Measurements from ENCODE around the gene PLXNC1. TPM values are rescaled to one million over a fixed set of nuclear protein-coding genes. Genes with fewer than 3 reads are reported as not detected.

Gene PLXNC1
- total RNA-seq, 2 experiments from 2014 or later = 40.6 to 44.3 TPM

- peaks cover 23% of the 10 kb centered on the region for H3K27me3 Mint-ChIP-seq
- DNase-seq (no peak), ATAC-seq (ENCODE audit: low read depth) (no peak)
- no peaks in the 10 kb centered on the region for H3K36me3 Mint-ChIP-seq
- no peak overlapping the region for H3K4me3 Mint-ChIP-seq
- H3K4me1 Mint-ChIP-seq = peaks cover 6% of the 10 kb centered on the region
- no peaks in the 10 kb centered on the region for H3K9me3 Mint-ChIP-seq
- H3K27ac Mint-ChIP-seq = no peak overlapping the region
- POLR2A ChIA-PET = interaction anchor here (0.7 kb wide), 1 partner anchor 96 kb away, joined by 3 read pairs; no protein-coding TSS in a partner anchor
Measured at GRCh38 chr12:94141892-94142291, 6.5 kb upstream of the PLXNC1 start.

GRCh38 chr12:94143438-94143837 lies 4.9 kb upstream of the PLXNC1 start:
- ATAC-seq (ENCODE audit: low read depth) = no peak
- Mint-ChIP-seq H3K9me3 (no peaks in the 10 kb centered on the region), H3K4me3 (no peak overlapping the region), H3K27ac (no peak overlapping the region), H3K4me1 (peaks cover 10% of the 10 kb centered on the region), H3K36me3 (no peaks in the 10 kb centered on the region), H3K27me3 (peaks cover 28% of the 10 kb centered on the region)
- no peak for DNase-seq
- POLR2A ChIA-PET = interaction anchor here (0.6 kb wide), 1 partner anchor 58 kb away, joined by 3 read pairs; no protein-coding TSS in a partner anchor

- Mint-ChIP-seq H3K36me3 (no peaks in the 10 kb centered on the region), H3K9me3 (no peaks in the 10 kb centered on the region), H3K4me3 (no peak overlapping the region), H3K27ac (no peak overlapping the region), H3K4me1 (peaks cover 10% of the 10 kb centered on the region), H3K27me3 (peaks cover 28% of the 10 kb centered on the region)
- ATAC-seq (ENCODE audit: low read depth) (no peak), DNase-seq (no peak)
- POLR2A ChIA-PET = interaction anchor here (0.5 to 0.6 kb wide), 2 partner anchors 57 to 479 kb away, joined by 3 to 4 read pairs; no protein-coding TSS in a partner anchor
Measured at GRCh38 chr12:94143951-94144350, 4.4 kb upstream of the PLXNC1 start.

GRCh38 chr12:94144781-94145180 lies 3.6 kb upstream of the PLXNC1 start:
- Mint-ChIP-seq H3K36me3 (no peaks in the 10 kb centered on the region), H3K4me1 (peaks cover 10% of the 10 kb centered on the region), H3K4me3 (no peak overlapping the region), H3K9me3 (no peaks in the 10 kb centered on the region), H3K27ac (no peak overlapping the region), H3K27me3 (peaks cover 28% of the 10 kb centered on the region)
- DNase-seq = no peak
- POLR2A ChIA-PET = no interaction called here
- no peak for ATAC-seq (ENCODE audit: low read depth)

- H3K27me3 Mint-ChIP-seq = peaks cover 28% of the 10 kb centered on the region
- ATAC-seq (ENCODE audit: low read depth) (no peak), DNase-seq (no peak)
- peaks cover 9% of the 10 kb centered on the region for H3K4me1 Mint-ChIP-seq
- POLR2A ChIA-PET = no interaction called here
- no peak overlapping the region for H3K4me3 Mint-ChIP-seq
- H3K27ac Mint-ChIP-seq = no peak overlapping the region
- no peaks in the 10 kb centered on the region for H3K9me3 Mint-ChIP-seq
- H3K36me3 Mint-ChIP-seq = peaks cover under 1% of the 10 kb centered on the region
Measured at GRCh38 chr12:94145191-94145983, 3.0 kb upstream of the PLXNC1 start.

GRCh38 chr12:94146166-94146936 lies 2.0 kb upstream of the PLXNC1 start:
- Mint-ChIP-seq H3K4me3 (no peak overlapping the region), H3K27me3 (peaks cover 28% of the 10 kb centered on the region), H3K4me1 (peaks cover 16% of the 10 kb centered on the region), H3K36me3 (peaks cover 8% of the 10 kb centered on the region), H3K9me3 (no peaks in the 10 kb centered on the region), H3K27ac (no peak overlapping the region)
- ATAC-seq (ENCODE audit: low read depth) (no peak), DNase-seq (no peak)
- POLR2A ChIA-PET = interaction anchor here (0.6 kb wide), 1 partner anchor 33 kb away, joined by 3 read pairs; no protein-coding TSS in a partner anchor

GRCh38 chr12:94147387-94147990 lies 888 bp upstream of the PLXNC1 start:
- DNase-seq (no peak), ATAC-seq (ENCODE audit: low read depth) (no peak)
- Mint-ChIP-seq H3K36me3 (peaks cover 8% of the 10 kb centered on the region), H3K4me3 (peak overlapping the region; percentile 77), H3K27ac (peak overlapping the region; percentile 74), H3K4me1 (peaks cover 25% of the 10 kb centered on the region), H3K9me3 (no peaks in the 10 kb centered on the region), H3K27me3 (peaks cover 26% of the 10 kb centered on the region)
- POLR2A ChIA-PET = interaction anchor here (0.6 to 3.6 kb wide), 6 partner anchors 21 to 387 kb away, joined by 3 to 13 read pairs (median 4); no protein-coding TSS in a partner anchor

- Mint-ChIP-seq H3K27me3 (peaks cover 15% of the 10 kb centered on the region), H3K4me3 (peak overlapping the region; percentile 80)
Measured at GRCh38 chr12:94148739-94149118, 352 bp downstream of the PLXNC1 start.

GRCh38 chr12:94149119-94149780 lies 873 bp downstream of the PLXNC1 start:
- POLR2A ChIA-PET = interaction anchor here (0.6 to 3.6 kb wide), 12 partner anchors 25 to 1958 kb away, joined by 3 to 13 read pairs (median 5); no protein-coding TSS in a partner anchor
- Mint-ChIP-seq H3K4me1 (peaks cover 38% of the 10 kb centered on the region), H3K36me3 (peaks cover 22% of the 10 kb centered on the region), H3K9me3 (no peaks in the 10 kb centered on the region), H3K4me3 (peak overlapping the region; percentile 99), H3K27ac (peak overlapping the region; percentile 71), H3K27me3 (peaks cover 14% of the 10 kb centered on the region)
- peak; percentile 82 for DNase-seq
- ATAC-seq (ENCODE audit: low read depth) = peak; percentile 28

More at GRCh38 chr12:94148739-94149118, 352 bp downstream of the PLXNC1 start:
- peaks cover 35% of the 10 kb centered on the region for H3K4me1 Mint-ChIP-seq
- peaks cover 19% of the 10 kb centered on the region for H3K36me3 Mint-ChIP-seq
- H3K9me3 Mint-ChIP-seq = no peaks in the 10 kb centered on the region
- POLR2A ChIA-PET = interaction anchor here (1.0 to 3.6 kb wide), 9 partner anchors 25 to 386 kb away, joined by 4 to 13 read pairs (median 6); no protein-coding TSS in a partner anchor
- peak; percentile 8 for ATAC-seq (ENCODE audit: low read depth)
- H3K27ac Mint-ChIP-seq = peak overlapping the region; percentile 67
- DNase-seq = peak; percentile 82

- peak overlapping the region; percentile 99 for H3K4me3 Mint-ChIP-seq
- no peaks in the 10 kb centered on the region for H3K9me3 Mint-ChIP-seq
- no peak for DNase-seq
- no peak for ATAC-seq (ENCODE audit: low read depth)
- H3K4me1 Mint-ChIP-seq = peaks cover 35% of the 10 kb centered on the region
- H3K27ac Mint-ChIP-seq = peak overlapping the region; percentile 87
- peaks cover 22% of the 10 kb centered on the region for H3K36me3 Mint-ChIP-seq
- peaks cover 9% of the 10 kb centered on the region for H3K27me3 Mint-ChIP-seq
- POLR2A ChIA-PET = interaction anchor here (0.6 to 3.6 kb wide), 13 partner anchors 24 to 1957 kb away, joined by 3 to 13 read pairs (median 5); no protein-coding TSS in a partner anchor
Measured at GRCh38 chr12:94149781-94150239, 1.4 kb downstream of the PLXNC1 start.

- POLR2A ChIA-PET = interaction anchor here (1.0 to 3.6 kb wide), 12 partner anchors 24 to 384 kb away, joined by 3 to 13 read pairs (median 5); no protein-coding TSS in a partner anchor
- Mint-ChIP-seq H3K9me3 (no peaks in the 10 kb centered on the region), H3K36me3 (peaks cover 24% of the 10 kb centered on the region), H3K4me1 (peaks cover 36% of the 10 kb centered on the region), H3K27ac (peak overlapping the region; percentile 87), H3K27me3 (peaks cover 6% of the 10 kb centered on the region), H3K4me3 (peak overlapping the region; percentile 99)
- ATAC-seq (ENCODE audit: low read depth) = peak; percentile 16
- peak; percentile 77 for DNase-seq
Measured at GRCh38 chr12:94150240-94151121, 2.1 kb downstream of the PLXNC1 start.

Data from activated naive CD8-positive, alpha-beta T cell treated with anti-CD3 and anti-CD28 coated beads, Interleukin-2, amount 10 ng/mL, durations not matched to agents 7 days and 5 days (primary cell).